Thyroid gland (tissue), 4 donors: Measurements from ENCODE around the gene ACSL1. TPM values are rescaled to one million over a fixed set of nuclear protein-coding genes. Genes with fewer than 3 reads are reported as not detected.
A peak's percentile ranks its signal among the peaks of the same experiment; 100 is the strongest.

ENCODE experiments used
- DNase-seq, 2 donors: peaks; one replicate each; pipeline ENCODE4 v3.0.0-alpha.2; 2019
- H3K27ac ChIP-seq, 3 donors: fragments of 200-600 bp; sonication (generic); 1 replicate in 2 of 3; 2 replicates in 1 of 3; pipeline ENCODE4 v1.5.1; 2016 to 2019; ENCODE audit warnings: mild to moderate bottlenecking in 1 of 3, moderate library complexity in 1 of 3
- H3K27me3 ChIP-seq: fragments of 200-600 bp; sonication (generic); one replicate; pipeline ENCODE4 v1.5.1; 2019
- H3K36me3 ChIP-seq, 2 donors: fragments of 200-600 bp; sonication (generic); one replicate each; pipeline ENCODE4 v1.5.1; 2016 to 2019
- H3K4me1 ChIP-seq, 2 donors: fragments of 200-600 bp; sonication (generic); one replicate each; pipeline ENCODE4 v1.5.1; 2017 to 2019
- H3K4me3 ChIP-seq, 3 donors: fragments of 200-600 bp; sonication (generic); replicated peaks in 1 of 3; 1 replicate in 2 of 3; 2 replicates in 1 of 3; pipeline ENCODE4 v1.5.1; 2016; ENCODE audit warnings: mild to moderate bottlenecking in 1 of 3
- H3K9me3 ChIP-seq: fragments of 200-600 bp; sonication (generic); one replicate; pipeline ENCODE4 v1.5.1; 2017
- CTCF ChIP-seq, 6 experiments: fragments of 200-600 bp in 3 of 6; fragments of 450-650 bp in 3 of 6; sonication (generic) in 3 of 6; IDR thresholded peaks; one replicate each; pipeline ENCODE4 v1.5.1; 2016 to 2019; ENCODE audit warnings: antibody characterized with exemption in 6 of 6, mild to moderate bottlenecking in 2 of 6, inconsistent platforms in 1 of 6, moderate library complexity in 1 of 6
- POLR2A ChIP-seq, 2 donors: fragments of 450-650 bp; IDR thresholded peaks; one replicate each; pipeline ENCODE4 v1.6.1; 2017; ENCODE audit warnings: antibody characterized with exemption in 2 of 2, mild to moderate bottlenecking in 2 of 2, moderate library complexity in 1 of 2
- WGBS, 2 donors: methylation state at CpG; one replicate each; pipeline ENCODE4 v1.1.5; 2017; 5-methylcytosine and 5-hydroxymethylcytosine counted together
- intact Hi-C: fragments of 100-400 bp; cut with DNase I; formaldehyde crosslinking; loops from one replicate; pipeline ENCODE4 v1.15.1; 2023
- total RNA-seq, 4 donors: library from RNA; depleted of rRNA; stranded (reverse); fragments of >200 nt; gene quantifications; one replicate each; pipeline ENCODE4 v1.2.3, GENCODE V29; 2016

The ACSL1 gene
- total RNA-seq, 4 donors from 2014 or later, result 78.2 to 163 (median 112) TPM

DNA sequence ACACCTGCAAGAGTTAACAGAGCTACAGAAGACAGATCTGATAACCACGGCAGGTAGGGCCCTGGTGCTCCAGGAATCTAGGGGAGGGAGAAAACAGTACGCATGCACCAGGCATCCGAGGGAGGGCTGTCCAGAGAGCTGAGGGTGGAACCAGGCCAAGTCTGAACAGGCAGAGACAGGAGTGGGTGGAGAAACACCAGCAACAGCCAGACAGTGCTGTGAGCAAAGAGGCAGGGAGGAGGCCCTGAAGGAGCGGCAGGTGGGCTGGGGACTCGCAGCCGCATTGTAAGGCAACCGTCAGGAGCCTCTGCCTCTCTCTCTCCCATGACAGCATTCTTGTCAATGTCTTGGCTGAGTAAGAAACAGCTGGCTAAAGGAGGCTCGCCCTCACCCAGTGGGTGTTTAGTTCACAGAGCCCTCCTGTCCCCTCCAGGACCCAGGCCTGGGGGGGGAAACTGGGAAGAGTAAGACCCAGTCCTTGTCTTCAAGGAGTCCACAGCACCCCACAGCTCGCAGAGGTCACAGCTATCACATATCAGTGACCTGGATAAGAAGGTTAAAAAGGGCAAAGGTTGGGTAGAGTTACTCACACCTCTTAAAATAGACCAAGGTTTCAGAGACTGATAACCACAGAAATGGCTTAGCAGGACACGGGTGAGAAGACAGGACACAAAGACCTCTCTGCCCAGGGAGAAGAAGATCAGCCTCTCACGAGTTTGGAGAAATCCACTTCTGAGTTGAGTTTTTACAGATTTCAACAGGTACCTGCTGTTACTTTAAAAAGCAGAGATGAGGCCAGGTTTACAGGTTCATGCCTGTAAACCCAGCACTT, 10.5 kb downstream of the ACSL1 start:
- 22 to 26% methylated on average over 11 of the region's 11 CpGs for WGBS, 2 donors
- peak; percentile 95 to 96 for DNase-seq
- peak overlapping the region; percentile 89 to 93 (median 91) for H3K27ac ChIP-seq

GRCh38 chr4:184814686-184815045, 11.1 kb downstream of the ACSL1 start:
- TF ChIP-seq CTCF (IDR thresholded peaks at IDR 0.05) (no peak), POLR2A (IDR thresholded peaks at IDR 0.05) (no peak)
- Histone ChIP-seq H3K27ac (peak overlapping the region; percentile 89 to 93 (median 91)), H3K9me3 (no peaks in the 10 kb centered on the region), H3K4me3 (no peak overlapping the region), H3K4me1 (peaks cover 21 to 88% of the 10 kb centered on the region in 2 donors), H3K36me3 (no peaks in the 10 kb centered on the region), H3K27me3 (no peaks in the 10 kb centered on the region)
- DNase-seq, result no peak
- intact Hi-C loops, result no loop called here
- WGBS, 2 donors, result 32 to 48% methylated on average over 5 of the region's 5 CpGs

More for the DNA sequence above, 10.5 kb downstream of the ACSL1 start:
- TF ChIP-seq POLR2A (IDR thresholded peaks at IDR 0.05) (peak in 1 of 2 donors; percentile 75), CTCF (IDR thresholded peaks at IDR 0.05) (peak in 1 of 6 experiments; percentile 6)
- Histone ChIP-seq H3K27me3 (no peaks in the 10 kb centered on the region), H3K9me3 (no peaks in the 10 kb centered on the region), H3K4me1 (peaks cover 27 to 89% of the 10 kb centered on the region in 2 donors), H3K36me3 (no peaks in the 10 kb centered on the region), H3K4me3 (no peak overlapping the region)
- intact Hi-C loops, result no loop called here

DNA sequence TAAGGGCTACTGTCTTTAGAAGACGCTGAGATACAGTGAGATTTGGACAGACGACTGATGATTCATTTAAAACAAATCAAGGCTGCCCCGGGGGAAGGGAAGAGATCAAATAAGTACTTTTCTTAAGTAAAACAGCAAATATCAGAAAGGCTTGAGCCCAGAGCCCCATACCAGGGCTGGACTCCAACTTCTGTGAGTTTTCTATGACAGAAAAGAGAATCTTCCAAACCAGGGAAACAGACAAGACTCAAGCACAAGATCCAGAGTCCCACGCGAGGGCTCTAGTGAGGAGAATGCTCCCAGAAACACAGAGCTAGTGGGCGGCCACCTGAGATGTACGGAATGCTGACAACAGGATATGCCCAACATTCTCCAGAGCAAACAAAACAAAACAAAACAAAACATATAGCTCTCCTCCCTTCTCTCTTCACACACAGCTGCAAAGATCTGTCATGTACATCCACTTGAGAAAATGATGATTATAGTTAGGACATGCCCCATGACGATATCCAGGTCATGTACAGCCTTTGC, 13.1 kb downstream of the ACSL1 start:
- 69 to 76% methylated on average over 8 of the region's 8 CpGs for WGBS, 2 donors
- intact Hi-C loops, result no loop called here

DNA sequence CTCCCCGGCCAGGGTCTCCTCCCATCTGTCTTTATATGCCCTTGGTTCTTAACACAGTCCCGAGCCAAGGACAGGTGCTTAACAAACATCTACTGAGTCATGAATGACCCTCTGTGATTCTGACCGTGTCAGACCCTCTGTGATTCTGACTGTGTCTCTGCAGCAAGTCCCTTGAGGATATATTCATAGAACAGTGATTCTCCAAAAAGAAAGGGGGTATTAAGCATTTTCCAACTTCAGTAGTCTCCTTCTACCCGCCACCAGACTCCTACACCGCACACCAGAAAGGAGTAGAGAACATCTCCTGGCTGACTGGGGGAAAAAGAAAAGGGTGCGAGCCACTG, 13.6 kb downstream of the ACSL1 start:
- Histone ChIP-seq H3K27me3 (no peaks in the 10 kb centered on the region), H3K4me3 (no peak overlapping the region), H3K27ac (peak overlapping the region in 1 of 3 donors; percentile 19), H3K4me1 (peaks cover 36 to 85% of the 10 kb centered on the region in 2 donors), H3K9me3 (no peaks in the 10 kb centered on the region), H3K36me3 (no peaks in the 10 kb centered on the region)
- DNase-seq, result no peak
- WGBS, 2 donors, result 86 to 91% methylated on average over 6 of the region's 6 CpGs
- no peak for TF ChIP-seq POLR2A (IDR thresholded peaks at IDR 0.05)
- TF ChIP-seq CTCF (IDR thresholded peaks at IDR 0.05), result no peak
- intact Hi-C loops, result no loop called here

More for the DNA sequence above, 13.1 kb downstream of the ACSL1 start:
- DNase-seq, result no peak
- Histone ChIP-seq H3K27me3 (no peaks in the 10 kb centered on the region), H3K9me3 (no peaks in the 10 kb centered on the region), H3K36me3 (no peaks in the 10 kb centered on the region), H3K27ac (peak overlapping the region in 2 of 3 donors; percentile 19 to 93), H3K4me3 (no peak overlapping the region), H3K4me1 (peaks cover 31 to 84% of the 10 kb centered on the region in 2 donors)
- TF ChIP-seq POLR2A (IDR thresholded peaks at IDR 0.05) (no peak), CTCF (IDR thresholded peaks at IDR 0.05) (no peak)
